B cell (primary cell): ENCODE measurements around the gene MYH7B. TPM values are rescaled to one million over a fixed set of nuclear protein-coding genes. Genes with fewer than 3 reads are reported as not detected.
A peak's percentile ranks its signal among the peaks of the same experiment; 100 is the strongest.

ENCODE experiments used
- ATAC-seq: fragments of 200-7000 bp; cut with Tn5 transposase; one replicate; pipeline ENCODE4 v1.10.0; 2021; ENCODE audit warnings: low read depth, mild to moderate bottlenecking, moderate number of reproducible peaks, moderate library complexity
- CTCF ChIA-PET: fragments of 350-600 bp; sonication (Branson Sonifier 250); formaldehyde crosslinking; loops from one replicate; lab custom pipeline; 2021; ENCODE audit warnings: antibody characterized with exemption, inconsistent platforms; lab: Charles Lee
- POLR2A ChIA-PET: fragments of 350-600 bp; sonication (Branson Sonifier 250); formaldehyde crosslinking; loops from one replicate; lab custom pipeline; 2021; ENCODE audit warnings: antibody characterized with exemption; lab: Charles Lee
- DNase-seq: peaks from one replicate; pipeline ENCODE4 v3.0.0; 2013
- H2AFZ ChIP-seq: 2 replicates; pipeline ENCODE4 v1.6.1; 2012; ENCODE audit warnings: mild to moderate bottlenecking, low read depth, low read length; ENCODE audit not compliant: insufficient read depth, poor library complexity, severe bottlenecking
- H3K27ac ChIP-seq, 2 donors: 1 replicate in 1 of 2; 2 replicates in 1 of 2; pipeline ENCODE4 v1.5.1; 2012 to 2013; ENCODE audit warnings: low read length in 2 of 2, mild to moderate bottlenecking in 2 of 2, moderate library complexity in 1 of 2
- H3K27me3 ChIP-seq, 4 experiments: fragments of 200-600 bp in 1 of 4; sonication (generic) in 1 of 4; replicated peaks in 1 of 4; 1 replicate in 2 of 4; 2 replicates in 2 of 4; pipeline versions ENCODE4 v1.6.1 to v1.7.0; 2013 to 2016; ENCODE audit warnings: low read length in 3 of 4, mild to moderate bottlenecking in 2 of 4, mixed read lengths in 1 of 4, moderate library complexity in 1 of 4; ENCODE audit not compliant: insufficient read depth in 4 of 4, control insufficient read depth in 3 of 4; ENCODE audit errors: control extremely low read depth in 1 of 4
- H3K36me3 ChIP-seq, 2 experiments: replicated peaks in 1 of 2; 1 replicate in 1 of 2; 2 replicates in 1 of 2; pipeline versions ENCODE4 v1.6.1 to v1.7.1; 2013; ENCODE audit warnings: low read length in 1 of 2; ENCODE audit not compliant: insufficient read depth in 2 of 2, control insufficient read depth in 1 of 2; ENCODE audit errors: control extremely low read depth in 1 of 2, extremely low read depth in 1 of 2
- H3K4me1 ChIP-seq, 2 donors: fragments of 200-600 bp in 1 of 2; sonication (generic) in 1 of 2; 1 replicate in 1 of 2; 2 replicates in 1 of 2; pipeline versions ENCODE4 v1.5.1 to v1.6.1; 2013 to 2017; ENCODE audit warnings: low read length in 2 of 2; ENCODE audit not compliant: control insufficient read depth in 2 of 2, insufficient read depth in 2 of 2
- H3K4me2 ChIP-seq: replicated peaks from 2 replicates; pipeline ENCODE3; 2012; ENCODE audit warnings: mild to moderate bottlenecking, low read depth, low read length; ENCODE audit not compliant: poor library complexity, severe bottlenecking
- H3K4me3 ChIP-seq, 5 experiments: fragments of 200-600 bp in 1 of 5; sonication (generic) in 1 of 5; 1 replicate in 3 of 5; 2 replicates in 2 of 5; pipeline versions ENCODE4 v1.5.1 to v1.7.0; 2011 to 2016; ENCODE audit warnings: low read length in 4 of 5, mild to moderate bottlenecking in 4 of 5, low read depth in 2 of 5, control low read depth in 1 of 5, moderate library complexity in 1 of 5; ENCODE audit not compliant: insufficient read depth in 1 of 5; ENCODE audit errors: control extremely low read depth in 1 of 5, extremely low read depth in 1 of 5
- H3K79me2 ChIP-seq: fragments of 200-600 bp; sonication (generic); one replicate; pipeline ENCODE4 v1.6.0; 2016; ENCODE audit warnings: low read length; ENCODE audit not compliant: control insufficient read depth, insufficient read depth
- H3K9ac ChIP-seq: fragments of 200-600 bp; sonication (generic); 2 replicates; pipeline ENCODE4 v1.6.1; 2017; ENCODE audit warnings: mild to moderate bottlenecking, low read length, moderate library complexity
- H3K9me3 ChIP-seq, 3 donors: one replicate each; pipeline versions ENCODE4 v1.6.1 to v1.7.1; 2013; ENCODE audit warnings: low read length in 2 of 3; ENCODE audit not compliant: control insufficient read depth in 2 of 3, insufficient read depth in 1 of 3; ENCODE audit errors: control extremely low read depth in 1 of 3
- H4K20me1 ChIP-seq: 2 replicates; pipeline ENCODE4 v1.6.0; 2012; ENCODE audit warnings: mild to moderate bottlenecking, low read length; ENCODE audit not compliant: insufficient read depth, control insufficient read depth, poor library complexity, severe bottlenecking
- H3K27ac Mint-ChIP-seq: one replicate; pipeline ENCODE4 v1.8.0; 2021; ENCODE audit warnings: mixed read lengths
- H3K27me3 Mint-ChIP-seq: one replicate; pipeline ENCODE4 v1.8.0; 2021; ENCODE audit warnings: mixed read lengths
- H3K4me1 Mint-ChIP-seq: one replicate; pipeline ENCODE4 v1.8.0; 2021; ENCODE audit warnings: mixed read lengths
- H3K4me3 Mint-ChIP-seq: one replicate; pipeline ENCODE4 v1.8.0; 2021; ENCODE audit warnings: mixed read lengths
- H3K9me3 Mint-ChIP-seq: one replicate; pipeline ENCODE4 v1.8.0; 2022; ENCODE audit warnings: mixed read lengths; ENCODE audit not compliant: insufficient read depth
- EZH2 ChIP-seq: IDR thresholded peaks from 2 replicates; pipeline ENCODE4 v1.6.1; 2012; ENCODE audit warnings: borderline replicate concordance, low read depth, mild to moderate bottlenecking, moderate library complexity, low read length; ENCODE audit not compliant: insufficient read depth, poor library complexity, severe bottlenecking
- WGBS: methylation state at CpG from one replicate; pipeline ENCODE4 v1.1.5; 2013; ENCODE audit warnings: missing lambda C conversion rate; ENCODE audit not compliant: insufficient coverage; 5-methylcytosine and 5-hydroxymethylcytosine counted together
- intact Hi-C: fragments of 100-400 bp; cut with micrococcal nuclease; formaldehyde crosslinking; loops from one replicate; pipeline ENCODE4 v1.10.0; 2022
- polyA plus RNA-seq: library from polyadenylated mRNA; depleted of rRNA; stranded (reverse); fragments of >200 nt; gene quantifications from 2 replicates; pipeline ENCODE4 v1.2.3, GENCODE V29; 2012
- total RNA-seq, 2 donors: library from RNA; stranded (reverse); fragments of 120-200 nt in 1 of 2; gene quantifications; 1 replicate in 1 of 2; 2 replicates in 1 of 2; pipeline versions ENCODE4 v1.2.3 to v1.2.4, GENCODE V29; 2013 to 2022
- TF ChIP-seq, protein P1 (sequence below): fragments of 200-600 bp; IDR thresholded peaks from one replicate; pipeline ENCODE4 v1.8.0; 2022; ENCODE audit warnings: antibody characterized with exemption, mild to moderate bottlenecking

The MYH7B gene
- total and polyA plus RNA-seq, 2 donors (not counting 1 experiment from before 2014, with no cell fraction given): 0.79 to 1.2 TPM

DNA sequence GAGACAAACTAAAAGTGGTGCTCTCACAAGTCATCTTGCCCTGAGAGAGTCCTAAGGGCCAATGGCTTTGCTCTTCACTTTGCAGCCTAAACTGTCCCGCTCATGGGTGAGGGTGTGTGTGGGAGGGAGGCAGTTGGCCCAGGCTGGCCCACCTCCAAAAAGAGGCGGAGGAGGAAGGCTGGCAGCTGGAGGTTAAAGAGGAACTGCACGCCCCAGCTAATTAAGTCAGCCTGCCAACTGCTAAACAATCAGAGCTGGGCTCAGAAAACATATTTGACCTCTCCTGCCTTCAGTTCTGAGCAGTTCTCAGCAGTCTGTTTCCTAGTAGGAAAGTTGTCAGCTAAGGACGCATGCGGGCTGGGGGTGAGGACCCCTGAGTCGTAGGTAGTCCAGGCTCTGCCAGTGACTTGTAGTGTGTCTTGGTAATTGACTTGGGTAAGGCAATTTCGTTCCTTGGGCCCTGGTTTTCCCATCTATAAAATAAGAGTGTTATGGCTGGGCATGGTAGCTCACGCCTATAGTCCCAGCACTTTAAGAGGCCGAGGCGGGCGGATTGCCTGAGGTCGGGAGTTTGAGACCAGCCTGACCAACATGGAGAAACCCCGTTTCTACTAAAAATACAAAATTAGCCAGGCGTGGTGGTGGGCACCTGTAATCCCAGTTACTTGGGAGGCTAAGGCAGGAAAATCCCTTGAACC, 17.1 kb upstream of the MYH7B start:
- H3K27ac Mint-ChIP-seq: peak overlapping the region; percentile 85
- H3K27ac ChIP-seq: peak overlapping the region in 1 of 2 donors; percentile 29
- no peaks in the 10 kb centered on the region for H3K9me3 ChIP-seq
- H3K4me1 ChIP-seq: peaks cover 0 to 6% of the 10 kb centered on the region in 2 donors
- no peaks in the 10 kb centered on the region for H3K9me3 Mint-ChIP-seq
- no peaks in the 10 kb centered on the region for H3K27me3 ChIP-seq
- H3K4me3 ChIP-seq: no peak overlapping the region
- CTCF ChIA-PET: interaction anchor here (0.6 kb wide), 1 partner anchor 58 kb away, joined by 3 read pairs; no protein-coding TSS in a partner anchor
- peaks cover 1 to 12% of the 10 kb centered on the region in 2 experiments for H3K36me3 ChIP-seq
- H3K4me1 Mint-ChIP-seq: peaks cover 7% of the 10 kb centered on the region
- no peaks in the 10 kb centered on the region for H4K20me1 ChIP-seq
- intact Hi-C loops: no loop called here
- H2AFZ ChIP-seq: peak overlapping the region; percentile 4
- no peak overlapping the region for H3K9ac ChIP-seq
- H3K4me2 ChIP-seq: no peak overlapping the region
- H3K27me3 Mint-ChIP-seq: no peaks in the 10 kb centered on the region
- no peak overlapping the region for H3K4me3 Mint-ChIP-seq
- POLR2A ChIA-PET: no interaction called here
- no peak for ATAC-seq
- H3K79me2 ChIP-seq: no peaks in the 10 kb centered on the region
- DNase-seq: peak; percentile 16
- TF ChIP-seq EZH2: no peak
- TF ChIP-seq, protein P1, sequence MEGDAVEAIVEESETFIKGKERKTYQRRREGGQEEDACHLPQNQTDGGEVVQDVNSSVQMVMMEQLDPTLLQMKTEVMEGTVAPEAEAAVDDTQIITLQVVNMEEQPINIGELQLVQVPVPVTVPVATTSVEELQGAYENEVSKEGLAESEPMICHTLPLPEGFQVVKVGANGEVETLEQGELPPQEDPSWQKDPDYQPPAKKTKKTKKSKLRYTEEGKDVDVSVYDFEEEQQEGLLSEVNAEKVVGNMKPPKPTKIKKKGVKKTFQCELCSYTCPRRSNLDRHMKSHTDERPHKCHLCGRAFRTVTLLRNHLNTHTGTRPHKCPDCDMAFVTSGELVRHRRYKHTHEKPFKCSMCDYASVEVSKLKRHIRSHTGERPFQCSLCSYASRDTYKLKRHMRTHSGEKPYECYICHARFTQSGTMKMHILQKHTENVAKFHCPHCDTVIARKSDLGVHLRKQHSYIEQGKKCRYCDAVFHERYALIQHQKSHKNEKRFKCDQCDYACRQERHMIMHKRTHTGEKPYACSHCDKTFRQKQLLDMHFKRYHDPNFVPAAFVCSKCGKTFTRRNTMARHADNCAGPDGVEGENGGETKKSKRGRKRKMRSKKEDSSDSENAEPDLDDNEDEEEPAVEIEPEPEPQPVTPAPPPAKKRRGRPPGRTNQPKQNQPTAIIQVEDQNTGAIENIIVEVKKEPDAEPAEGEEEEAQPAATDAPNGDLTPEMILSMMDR: no peak
- 34% methylated on average over 5 of the region's 14 CpGs for WGBS

DNA sequence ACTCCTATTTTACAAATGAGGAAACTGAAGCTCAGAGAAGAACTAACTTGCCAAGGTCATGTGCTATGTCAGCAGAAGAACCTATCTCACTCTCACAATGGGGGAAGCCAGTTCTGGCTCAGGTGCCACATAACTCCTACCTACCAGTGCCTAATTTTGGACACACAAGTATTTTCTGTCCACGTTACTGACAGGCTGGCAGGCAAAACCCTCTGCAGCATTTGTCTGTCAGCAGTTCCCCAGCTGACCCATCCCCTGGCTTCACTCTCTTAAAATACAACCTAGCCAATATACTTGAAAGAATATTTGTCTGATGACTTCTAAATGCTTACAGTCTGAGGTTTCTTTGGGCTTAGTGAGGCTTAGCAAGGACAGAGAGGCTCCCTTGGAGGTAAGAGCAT, 15.6 kb upstream of the MYH7B start:
- Mint-ChIP-seq H3K27ac (no peak overlapping the region), H3K9me3 (no peaks in the 10 kb centered on the region), H3K4me3 (no peak overlapping the region), H3K27me3 (no peaks in the 10 kb centered on the region), H3K4me1 (peaks cover 7% of the 10 kb centered on the region)
- no peak overlapping the region for H2AFZ ChIP-seq
- peaks cover 0 to 6% of the 10 kb centered on the region in 2 donors for H3K4me1 ChIP-seq
- no peaks in the 10 kb centered on the region for H3K9me3 ChIP-seq
- no peaks in the 10 kb centered on the region for H3K27me3 ChIP-seq
- CTCF ChIA-PET: no interaction called here
- H3K4me3 ChIP-seq: no peak overlapping the region
- H3K36me3 ChIP-seq: peaks cover 1 to 15% of the 10 kb centered on the region in 2 experiments
- no peak overlapping the region for H3K27ac ChIP-seq
- WGBS: 60% methylated on average over 1 of the region's 1 CpG
- H4K20me1 ChIP-seq: no peaks in the 10 kb centered on the region
- ATAC-seq: no peak
- TF ChIP-seq, protein P1: no peak
- no peak for TF ChIP-seq EZH2
- intact Hi-C loops: no loop called here
- no peak for DNase-seq
- no peak overlapping the region for H3K4me2 ChIP-seq
- H3K79me2 ChIP-seq: no peaks in the 10 kb centered on the region
- no peak overlapping the region for H3K9ac ChIP-seq
- POLR2A ChIA-PET: no interaction called here
